DOHH2 (cell line): Measurements from ENCODE around the gene LENG1.

Experiments used
- CTCF ChIP-seq: fragments of 200-600 bp; sonication (generic); IDR thresholded peaks from one replicate; pipeline ENCODE4 v1.5.1; 2014; ENCODE audit warnings: antibody characterized with exemption, mild to moderate bottlenecking, low read depth, low read length; ENCODE audit not compliant: poor library complexity, severe bottlenecking
- EZH2phosphoT487 ChIP-seq: fragments of 200-600 bp; sonication (generic); IDR thresholded peaks from 2 replicates; pipeline ENCODE4 v1.6.1; 2017; ENCODE audit warnings: borderline replicate concordance, mild to moderate bottlenecking, antibody characterized with exemption, low read length, moderate library complexity, mixed read lengths

- TF ChIP-seq CTCF (no peak), EZH2phosphoT487 (no peak)
Observed at GRCh38 chr19:54201172-54201701, 41.7 kb upstream of the LENG1 start.
